Parathyroid adenoma (tissue), 2 donors: ENCODE data around the gene COL4A3.
"Not testable (repeated sequence)": the region's sequence is repeated elsewhere in the genome, so short reads cannot be mapped to it uniquely, and the experiment has no call there.

Experiments used
- H2AFZ ChIP-seq: fragments of 300-600 bp; sonication (generic); one replicate; pipeline ENCODE4 v1.7.0; 2017; ENCODE audit warnings: antibody characterized with exemption, mild to moderate bottlenecking
- H3K27ac ChIP-seq: fragments of 300-600 bp; sonication (generic); one replicate; pipeline ENCODE4 v1.7.0; 2017
- H3K27me3 ChIP-seq: fragments of 300-600 bp; sonication (generic); one replicate; pipeline ENCODE4 v1.7.0; 2017; ENCODE audit warnings: low read length; ENCODE audit not compliant: control insufficient read depth, insufficient read depth
- H3K36me3 ChIP-seq: fragments of 300-600 bp; sonication (generic); one replicate; pipeline ENCODE4 v1.7.0; 2017; ENCODE audit warnings: low read length; ENCODE audit not compliant: control insufficient read depth, insufficient read depth
- H3K4me1 ChIP-seq: fragments of 300-600 bp; sonication (generic); one replicate; pipeline ENCODE4 v1.7.0; 2017; ENCODE audit warnings: control low read depth
- H3K4me2 ChIP-seq: fragments of 300-600 bp; sonication (generic); one replicate; pipeline ENCODE4 v1.7.0; 2017; ENCODE audit warnings: low read length
- H3K4me3 ChIP-seq: fragments of 300-600 bp; sonication (generic); one replicate; pipeline ENCODE4 v1.7.0; 2017; ENCODE audit warnings: low read depth, low read length
- H3K79me2 ChIP-seq: fragments of 300-600 bp; sonication (generic); one replicate; pipeline ENCODE4 v1.7.0; 2017; ENCODE audit warnings: control low read depth
- H3K9ac ChIP-seq: fragments of 300-600 bp; sonication (generic); one replicate; pipeline ENCODE4 v1.7.0; 2017; ENCODE audit warnings: mild to moderate bottlenecking
- H3K9me3 ChIP-seq: fragments of 300-600 bp; sonication (generic); one replicate; pipeline ENCODE4 v1.7.0; 2017; ENCODE audit warnings: low read length; ENCODE audit not compliant: control insufficient read depth
- TF ChIP-seq, protein P1 (sequence below): fragments of 300-600 bp; sonication (generic); IDR thresholded peaks from one replicate; pipeline ENCODE4 v1.7.0; 2017; ENCODE audit warnings: antibody characterized with exemption, mild to moderate bottlenecking
- donor health status: primary hyperparathyroidism.

Gene COL4A3

DNA sequence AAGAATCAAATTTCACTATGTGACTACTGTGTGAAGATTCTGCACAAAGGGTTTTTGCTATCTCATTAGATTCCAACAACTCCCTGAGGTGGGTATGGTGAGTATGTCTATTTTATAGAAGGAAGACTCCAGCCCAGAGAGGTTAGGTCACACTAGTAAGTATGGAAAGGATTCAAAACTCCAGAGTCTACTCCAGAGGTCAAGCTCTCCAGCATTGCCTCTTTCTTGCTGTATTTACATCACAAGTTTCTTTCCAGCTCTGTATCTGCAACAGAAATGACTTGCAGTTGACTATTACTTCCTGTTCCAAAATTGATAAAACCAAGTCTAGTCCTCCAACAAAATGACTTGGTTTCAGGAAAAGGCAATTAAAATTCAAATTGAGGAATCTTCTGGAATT, 2.5 kb upstream of the COL4A3 start:
- H3K79me2 ChIP-seq = no peaks in the 10 kb centered on the region
- H3K4me2 ChIP-seq = no peak overlapping the region
- no peaks in the 10 kb centered on the region for H3K27me3 ChIP-seq
- TF ChIP-seq, protein P1, sequence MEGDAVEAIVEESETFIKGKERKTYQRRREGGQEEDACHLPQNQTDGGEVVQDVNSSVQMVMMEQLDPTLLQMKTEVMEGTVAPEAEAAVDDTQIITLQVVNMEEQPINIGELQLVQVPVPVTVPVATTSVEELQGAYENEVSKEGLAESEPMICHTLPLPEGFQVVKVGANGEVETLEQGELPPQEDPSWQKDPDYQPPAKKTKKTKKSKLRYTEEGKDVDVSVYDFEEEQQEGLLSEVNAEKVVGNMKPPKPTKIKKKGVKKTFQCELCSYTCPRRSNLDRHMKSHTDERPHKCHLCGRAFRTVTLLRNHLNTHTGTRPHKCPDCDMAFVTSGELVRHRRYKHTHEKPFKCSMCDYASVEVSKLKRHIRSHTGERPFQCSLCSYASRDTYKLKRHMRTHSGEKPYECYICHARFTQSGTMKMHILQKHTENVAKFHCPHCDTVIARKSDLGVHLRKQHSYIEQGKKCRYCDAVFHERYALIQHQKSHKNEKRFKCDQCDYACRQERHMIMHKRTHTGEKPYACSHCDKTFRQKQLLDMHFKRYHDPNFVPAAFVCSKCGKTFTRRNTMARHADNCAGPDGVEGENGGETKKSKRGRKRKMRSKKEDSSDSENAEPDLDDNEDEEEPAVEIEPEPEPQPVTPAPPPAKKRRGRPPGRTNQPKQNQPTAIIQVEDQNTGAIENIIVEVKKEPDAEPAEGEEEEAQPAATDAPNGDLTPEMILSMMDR = no peak
- H2AFZ ChIP-seq = no peak overlapping the region
- H3K36me3 ChIP-seq = no peaks in the 10 kb centered on the region
- no peak overlapping the region for H3K27ac ChIP-seq
- no peak overlapping the region for H3K9ac ChIP-seq
- no peaks in the 10 kb centered on the region for H3K4me1 ChIP-seq
- no peaks in the 10 kb centered on the region for H3K9me3 ChIP-seq
- no peak overlapping the region for H3K4me3 ChIP-seq

DNA sequence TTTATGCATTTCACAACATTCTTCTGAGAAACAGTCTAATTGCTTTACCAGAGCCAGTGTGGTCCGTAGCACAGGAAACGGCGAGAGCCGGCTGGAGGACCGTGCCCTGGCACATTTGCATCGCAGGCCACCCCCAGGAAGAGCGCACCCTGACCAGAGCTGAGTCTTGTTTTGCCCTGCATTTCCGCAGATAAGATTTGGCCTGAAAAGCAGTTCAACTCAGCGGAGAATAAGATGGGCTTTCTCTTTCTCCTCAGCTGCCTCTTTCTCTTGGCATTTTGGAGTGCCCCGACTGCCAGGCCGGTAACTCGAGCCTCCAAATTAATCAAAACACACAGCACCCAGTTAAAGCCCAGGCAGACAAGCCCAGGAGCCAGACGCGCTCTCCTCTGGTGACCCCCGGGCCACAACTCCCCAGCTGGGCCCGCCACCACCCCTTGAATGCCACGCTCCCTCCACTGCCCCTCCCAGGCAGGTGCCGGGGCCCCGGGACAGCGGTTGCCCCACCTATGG, 883 bp upstream of the COL4A3 start:
- H3K27ac ChIP-seq = peak overlapping the region; percentile 37
- no peaks in the 10 kb centered on the region for H3K4me1 ChIP-seq
- no peaks in the 10 kb centered on the region for H3K9me3 ChIP-seq
- H3K79me2 ChIP-seq = no peaks in the 10 kb centered on the region
- H3K36me3 ChIP-seq = no peaks in the 10 kb centered on the region
- no peaks in the 10 kb centered on the region for H3K27me3 ChIP-seq
- peak overlapping the region; percentile 75 for H3K4me2 ChIP-seq
- peak overlapping the region; percentile 75 for H2AFZ ChIP-seq
- H3K4me3 ChIP-seq = peak overlapping the region; percentile 38
- TF ChIP-seq, protein P1 = no peak
- H3K9ac ChIP-seq = no peak overlapping the region

DNA sequence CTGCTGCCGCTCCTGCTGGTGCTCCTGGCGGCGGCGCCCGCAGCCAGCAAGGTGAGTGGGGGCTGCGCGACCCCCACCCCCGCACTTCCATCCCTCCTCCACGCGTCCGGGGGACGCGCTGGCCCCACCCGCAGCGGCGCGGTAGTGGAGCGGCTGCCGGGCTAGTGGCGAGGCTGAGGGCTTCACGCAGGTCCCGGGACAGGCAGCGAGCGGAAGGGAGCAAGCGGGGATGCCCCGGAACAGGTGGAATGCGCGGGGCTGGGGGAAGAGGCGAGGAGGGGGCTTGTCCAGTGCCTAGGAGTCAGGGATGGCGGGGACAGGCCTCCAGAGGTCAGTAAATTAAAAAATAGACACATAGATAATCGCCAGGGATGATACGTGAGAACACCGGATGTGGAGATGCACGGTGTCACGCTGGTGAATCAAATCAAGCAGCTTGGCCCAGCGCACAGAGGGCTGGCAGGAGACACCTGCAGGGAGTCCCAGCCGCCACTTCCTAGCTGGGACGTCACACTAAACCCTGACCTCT, 403 bp downstream of the COL4A3 start:
- TF ChIP-seq, protein P1 = no peak
- H3K4me2 ChIP-seq = peak overlapping the region; percentile 75
- H3K27ac ChIP-seq = peak overlapping the region; percentile 17
- no peaks in the 10 kb centered on the region for H3K4me1 ChIP-seq
- no peaks in the 10 kb centered on the region for H3K36me3 ChIP-seq
- peak overlapping the region; percentile 75 for H2AFZ ChIP-seq
- no peak overlapping the region for H3K9ac ChIP-seq
- no peaks in the 10 kb centered on the region for H3K27me3 ChIP-seq
- H3K4me3 ChIP-seq = peak overlapping the region; percentile 38
- H3K9me3 ChIP-seq = no peaks in the 10 kb centered on the region
- H3K79me2 ChIP-seq = no peaks in the 10 kb centered on the region

DNA sequence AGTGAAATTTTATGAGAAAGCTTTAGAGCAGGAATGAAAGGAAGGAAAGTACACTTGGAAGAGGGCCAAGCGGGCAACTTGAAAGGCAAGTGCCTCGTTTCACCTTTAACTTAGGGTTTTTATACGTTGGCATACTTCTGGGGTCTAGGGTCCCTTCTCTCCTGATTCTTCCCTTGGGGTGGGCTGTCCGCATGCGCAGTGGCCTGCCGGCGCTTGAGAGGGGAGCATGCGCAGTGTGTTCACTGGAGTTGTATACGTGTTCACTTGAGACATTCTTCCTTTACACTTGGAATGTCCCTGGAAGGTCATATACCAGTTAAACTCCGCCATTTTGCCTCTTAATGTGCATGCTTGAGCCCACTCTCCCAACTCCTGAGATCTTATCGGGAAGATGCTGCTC, 7.4 kb downstream of the COL4A3 start:
- H3K27me3 ChIP-seq, H3K27ac ChIP-seq, H3K9me3 ChIP-seq, H3K9ac ChIP-seq, H3K79me2 ChIP-seq, H3K4me1 ChIP-seq, H2AFZ ChIP-seq, H3K4me3 ChIP-seq, H3K4me2 ChIP-seq, H3K36me3 ChIP-seq: not testable (repeated sequence)

DNA sequence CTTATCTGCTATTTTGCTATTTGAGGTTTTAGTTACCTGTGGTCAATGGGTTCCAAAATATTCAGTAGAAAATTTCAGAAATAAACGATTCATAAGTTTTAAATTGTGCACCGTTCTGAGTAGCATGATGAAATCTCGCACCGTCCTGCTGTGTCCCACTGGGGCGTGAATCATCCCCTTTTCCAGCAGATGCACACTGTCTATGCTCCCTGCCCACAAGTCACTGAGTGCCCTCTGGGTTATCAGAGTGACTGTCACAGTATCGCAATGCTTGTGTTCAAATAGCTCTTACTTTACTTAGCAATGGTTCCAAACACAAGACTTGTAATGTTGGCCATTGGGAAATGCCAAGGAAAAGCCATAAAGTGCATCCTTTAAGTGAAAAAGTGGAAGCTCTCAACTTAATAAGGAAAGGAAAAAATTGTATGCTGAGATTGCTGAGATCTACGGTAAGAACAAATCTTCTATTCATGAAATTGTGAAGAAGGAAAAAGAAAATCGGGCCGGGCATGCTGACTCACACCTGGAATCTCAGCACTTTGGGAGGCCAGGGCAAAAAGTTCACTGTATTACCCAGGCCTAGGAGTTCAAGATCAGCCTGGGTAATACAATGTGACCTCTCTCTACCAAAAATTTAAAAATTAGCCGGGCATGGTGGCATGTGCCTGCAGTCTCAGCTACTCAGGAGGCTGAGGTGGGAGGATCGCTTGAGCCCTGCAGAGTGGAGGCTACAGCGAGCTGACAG, 13.3 kb downstream of the COL4A3 start:
- Histone ChIP-seq H3K9me3 (no peaks in the 10 kb centered on the region), H3K4me2 (no peak overlapping the region), H3K79me2 (no peaks in the 10 kb centered on the region), H3K4me1 (no peaks in the 10 kb centered on the region), H3K9ac (no peak overlapping the region), H3K27ac (no peak overlapping the region), H3K36me3 (no peaks in the 10 kb centered on the region), H3K27me3 (no peaks in the 10 kb centered on the region), H2AFZ (no peak overlapping the region), H3K4me3 (no peak overlapping the region)
- TF ChIP-seq, protein P1 = no peak
